ENCODE data around the gene RAP2C. TPM values are rescaled to one million over a fixed set of nuclear protein-coding genes. Genes with fewer than 3 reads are reported as not detected.

Gene RAP2C
- total RNA-seq, 1 experiment from 2014 or later, result 27.8 TPM

DNA sequence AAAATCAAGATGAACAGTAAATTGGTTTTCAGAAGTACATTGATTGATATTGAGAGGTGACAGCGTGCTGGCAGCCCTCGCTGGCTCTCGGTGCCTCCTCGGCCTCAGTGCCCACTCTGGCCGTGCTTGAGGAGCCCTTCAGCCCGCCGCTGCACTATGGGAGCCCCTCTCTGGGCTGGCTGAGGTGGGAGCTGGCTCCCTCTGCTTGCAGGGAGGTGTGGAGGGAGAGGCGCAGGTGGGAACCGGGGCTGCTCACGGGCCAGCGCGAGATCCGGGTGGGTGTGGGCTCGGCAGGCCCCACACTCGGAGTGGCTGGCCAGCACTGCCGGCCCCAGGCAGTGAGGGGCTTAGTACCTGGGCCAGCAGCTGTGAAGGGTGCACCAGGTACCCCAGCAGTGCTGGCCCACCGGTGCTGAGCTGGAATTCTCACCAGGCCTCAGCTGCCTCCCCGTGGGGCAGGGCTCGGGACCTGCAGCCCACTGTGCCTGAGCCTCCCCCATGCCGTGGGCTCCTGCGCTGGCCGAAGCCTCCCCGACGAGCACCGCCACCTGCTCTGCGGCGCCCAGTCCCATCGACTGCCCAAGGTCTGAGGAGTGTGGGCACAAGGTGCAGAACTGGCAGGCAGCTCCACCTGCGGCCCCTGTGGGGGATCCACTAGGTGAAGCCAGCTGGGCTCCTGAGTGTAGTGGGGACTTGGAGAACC lies 25.2 kb downstream of the RAP2C start:
- Histone ChIP-seq H3K4me3 (no peak overlapping the region), H3K79me2 (ENCODE audit: low read depth) (no peaks in the 10 kb centered on the region), H3K4me1 (replicated peaks; ENCODE audit: insufficient read depth) (no peaks in the 10 kb centered on the region), H4K20me1 (ENCODE audit: insufficient read depth) (no peaks in the 10 kb centered on the region), H2AFZ (no peak overlapping the region), H3F3A (ENCODE audit: insufficient read depth, low read depth) (no peaks in the 10 kb centered on the region), H3K9me3 (ENCODE audit: insufficient read depth, low read depth) (no peaks in the 10 kb centered on the region), H3K36me3 (ENCODE audit: low read depth) (no peaks in the 10 kb centered on the region), H3K9me2 (ENCODE audit: insufficient read depth) (no peaks in the 10 kb centered on the region), H3K27ac (no peak overlapping the region), H3K4me2 (no peak overlapping the region), H3K27me3 (ENCODE audit: insufficient read depth, low read depth) (no peaks in the 10 kb centered on the region)
- BruUV-seq (replicated peaks), result no TSS peak
- POLR2A ChIA-PET (ENCODE audit: unreplicated experiment), result no interaction called here
- no peak for TF ChIP-seq EZH2 (IDR thresholded peaks at IDR 0.05; ENCODE audit: low read depth)
- TF ChIP-seq, protein P1, sequence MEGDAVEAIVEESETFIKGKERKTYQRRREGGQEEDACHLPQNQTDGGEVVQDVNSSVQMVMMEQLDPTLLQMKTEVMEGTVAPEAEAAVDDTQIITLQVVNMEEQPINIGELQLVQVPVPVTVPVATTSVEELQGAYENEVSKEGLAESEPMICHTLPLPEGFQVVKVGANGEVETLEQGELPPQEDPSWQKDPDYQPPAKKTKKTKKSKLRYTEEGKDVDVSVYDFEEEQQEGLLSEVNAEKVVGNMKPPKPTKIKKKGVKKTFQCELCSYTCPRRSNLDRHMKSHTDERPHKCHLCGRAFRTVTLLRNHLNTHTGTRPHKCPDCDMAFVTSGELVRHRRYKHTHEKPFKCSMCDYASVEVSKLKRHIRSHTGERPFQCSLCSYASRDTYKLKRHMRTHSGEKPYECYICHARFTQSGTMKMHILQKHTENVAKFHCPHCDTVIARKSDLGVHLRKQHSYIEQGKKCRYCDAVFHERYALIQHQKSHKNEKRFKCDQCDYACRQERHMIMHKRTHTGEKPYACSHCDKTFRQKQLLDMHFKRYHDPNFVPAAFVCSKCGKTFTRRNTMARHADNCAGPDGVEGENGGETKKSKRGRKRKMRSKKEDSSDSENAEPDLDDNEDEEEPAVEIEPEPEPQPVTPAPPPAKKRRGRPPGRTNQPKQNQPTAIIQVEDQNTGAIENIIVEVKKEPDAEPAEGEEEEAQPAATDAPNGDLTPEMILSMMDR (conservative IDR thresholded peaks at IDR 0.05), result no peak
- CTCF ChIA-PET, result no interaction called here
- no peak for DNase-seq
- intact Hi-C loops (cut with micrococcal nuclease; ENCODE audit: unreplicated experiment), result no loop called here

DNA sequence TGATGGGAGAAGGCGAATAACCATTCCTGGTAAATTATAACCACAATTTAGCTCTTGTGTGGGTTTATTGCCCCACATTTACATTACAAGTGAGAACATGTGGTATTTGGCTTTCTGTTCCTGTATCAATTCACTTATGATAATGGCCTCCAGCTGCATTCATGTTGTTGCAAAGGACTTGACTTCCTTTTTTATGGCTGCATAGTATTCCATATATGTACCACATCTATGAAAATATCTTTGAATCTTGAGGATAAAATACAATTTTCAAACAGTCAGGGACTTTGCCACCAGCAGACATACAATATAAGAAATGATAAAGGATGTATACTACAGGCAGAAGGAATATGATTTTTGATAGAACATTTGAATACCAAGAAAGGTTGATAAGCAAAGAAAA lies 27.3 kb downstream of the RAP2C start:
- Histone ChIP-seq H4K20me1 (ENCODE audit: insufficient read depth) (no peaks in the 10 kb centered on the region), H3K27ac (no peak overlapping the region), H3K4me2 (no peak overlapping the region), H3K9me3 (ENCODE audit: insufficient read depth, low read depth) (no peaks in the 10 kb centered on the region), H3K9me2 (ENCODE audit: insufficient read depth) (no peaks in the 10 kb centered on the region), H3K27me3 (ENCODE audit: insufficient read depth, low read depth) (no peaks in the 10 kb centered on the region), H3F3A (ENCODE audit: insufficient read depth, low read depth) (no peaks in the 10 kb centered on the region), H3K4me3 (no peak overlapping the region), H3K4me1 (replicated peaks; ENCODE audit: insufficient read depth) (no peaks in the 10 kb centered on the region), H2AFZ (no peak overlapping the region), H3K79me2 (ENCODE audit: low read depth) (no peaks in the 10 kb centered on the region), H3K36me3 (ENCODE audit: low read depth) (no peaks in the 10 kb centered on the region)
- TF ChIP-seq, protein P1 (conservative IDR thresholded peaks at IDR 0.05), result no peak
- TF ChIP-seq EZH2 (IDR thresholded peaks at IDR 0.05; ENCODE audit: low read depth), result no peak
- no peak for DNase-seq
- intact Hi-C loops (cut with micrococcal nuclease; ENCODE audit: unreplicated experiment), result no loop called here
- ChIA-PET CTCF (no interaction called here), POLR2A (ENCODE audit: unreplicated experiment) (no interaction called here)
- BruUV-seq (replicated peaks), result no TSS peak

- Histone ChIP-seq H3K27ac (no peak overlapping the region), H3K4me2 (no peak overlapping the region), H4K20me1 (ENCODE audit: insufficient read depth) (no peaks in the 10 kb centered on the region), H3K79me2 (ENCODE audit: low read depth) (no peaks in the 10 kb centered on the region), H3K9me3 (ENCODE audit: insufficient read depth, low read depth) (no peaks in the 10 kb centered on the region), H2AFZ (no peak overlapping the region), H3K36me3 (ENCODE audit: low read depth) (no peaks in the 10 kb centered on the region), H3K4me1 (replicated peaks; ENCODE audit: insufficient read depth) (peaks cover 24% of the 10 kb centered on the region), H3K27me3 (ENCODE audit: insufficient read depth, low read depth) (no peaks in the 10 kb centered on the region), H3F3A (ENCODE audit: insufficient read depth, low read depth) (no peaks in the 10 kb centered on the region; the same call in 1 of the 2 replicates), H3K9me2 (ENCODE audit: insufficient read depth) (no peaks in the 10 kb centered on the region), H3K4me3 (no peak overlapping the region)
- ChIA-PET CTCF (no interaction called here), POLR2A (ENCODE audit: unreplicated experiment) (no interaction called here)
- DNase-seq, result no peak
- TF ChIP-seq, protein P1 (conservative IDR thresholded peaks at IDR 0.05), result no peak
- no peak for TF ChIP-seq EZH2 (IDR thresholded peaks at IDR 0.05; ENCODE audit: low read depth)
- intact Hi-C loops (cut with micrococcal nuclease; ENCODE audit: unreplicated experiment), result no loop called here
- no TSS peak for BruUV-seq (replicated peaks)
These were observed 31.1 kb downstream of the RAP2C start for GRCh38 chrX:132188175-132188574.
